GM18520 (cell line): Measurements from ENCODE around the gene MACROH2A1.

Source experiments
- ATAC-seq: cut with Tn5 transposase; IDR thresholded peaks from one replicate; pipeline ENCODE4 v1.9.1; 2021; ENCODE audit not compliant: unreplicated experiment

Gene MACROH2A1

GRCh38 chr5:135333732-135334515, 65.1 kb downstream of the MACROH2A1 start:
- no peak for ATAC-seq

GRCh38 chr5:135332519-135333150, 66.4 kb downstream of the MACROH2A1 start:
- no peak for ATAC-seq

GRCh38 chr5:135331612-135332011, 67.4 kb downstream of the MACROH2A1 start:
- no peak for ATAC-seq

DNA sequence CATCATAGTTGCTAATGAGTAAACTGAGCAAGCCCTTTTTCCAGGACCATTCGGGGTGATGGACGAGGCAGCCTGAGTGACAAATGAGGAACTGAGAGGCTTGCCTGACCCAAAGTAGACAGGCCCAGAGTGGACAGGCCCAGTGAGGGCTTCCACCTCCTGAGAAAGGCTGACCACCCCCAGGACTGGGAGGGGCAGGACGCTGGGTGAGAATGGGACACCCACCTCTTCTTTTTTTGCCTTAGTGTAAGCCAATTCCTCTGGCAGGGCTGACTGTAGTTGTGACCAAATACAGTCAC, 68.3 kb downstream of the MACROH2A1 start:
- no peak for ATAC-seq

DNA sequence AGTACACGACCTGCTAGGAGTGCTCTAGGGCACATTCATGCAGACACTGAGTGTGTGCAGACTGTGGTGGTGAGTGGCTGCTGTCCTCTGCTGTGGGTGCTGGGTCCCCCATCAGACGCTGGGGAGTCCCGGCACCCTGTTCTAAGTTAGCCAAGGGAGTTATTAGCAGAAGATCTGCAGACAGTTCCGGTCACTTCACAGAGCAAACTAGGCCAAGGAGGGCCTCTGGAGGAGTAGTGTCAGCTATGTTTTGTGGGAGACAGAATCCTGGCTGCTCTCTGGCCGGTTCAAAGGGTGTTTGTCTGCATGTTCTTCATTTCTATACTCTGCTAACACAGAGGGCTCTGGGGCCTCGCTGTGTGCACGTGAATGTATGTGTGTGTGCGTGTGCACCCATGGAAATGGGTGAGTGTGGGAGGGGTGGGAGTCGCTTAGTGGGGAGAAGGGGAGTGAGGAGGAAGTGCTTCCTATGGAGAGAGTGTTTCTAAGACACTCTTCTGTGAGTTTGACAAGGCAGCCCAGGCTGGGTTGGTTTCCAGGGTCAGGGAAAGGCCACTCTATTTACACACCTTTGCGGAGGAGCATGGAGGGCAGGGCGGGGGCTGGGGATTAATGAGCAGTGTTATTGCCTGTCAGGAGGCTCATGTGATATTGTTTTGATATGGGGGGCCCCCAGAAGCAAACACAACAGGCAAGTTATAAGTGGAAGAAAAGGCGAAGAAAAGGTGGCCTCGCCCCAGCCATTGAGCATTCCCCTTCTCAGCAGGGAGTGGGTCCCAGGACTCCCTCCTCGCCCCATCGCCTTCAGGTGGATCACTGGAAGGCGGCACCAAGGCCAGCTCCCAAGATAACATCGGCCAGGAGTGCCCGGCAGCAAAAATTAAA, 68.9 kb downstream of the MACROH2A1 start:
- no peak for ATAC-seq

GRCh38 chr5:135329066-135329912, 69.7 kb downstream of the MACROH2A1 start:
- ATAC-seq: no peak

GRCh38 chr5:135328128-135328687, 70.8 kb downstream of the MACROH2A1 start:
- no peak for ATAC-seq

DNA sequence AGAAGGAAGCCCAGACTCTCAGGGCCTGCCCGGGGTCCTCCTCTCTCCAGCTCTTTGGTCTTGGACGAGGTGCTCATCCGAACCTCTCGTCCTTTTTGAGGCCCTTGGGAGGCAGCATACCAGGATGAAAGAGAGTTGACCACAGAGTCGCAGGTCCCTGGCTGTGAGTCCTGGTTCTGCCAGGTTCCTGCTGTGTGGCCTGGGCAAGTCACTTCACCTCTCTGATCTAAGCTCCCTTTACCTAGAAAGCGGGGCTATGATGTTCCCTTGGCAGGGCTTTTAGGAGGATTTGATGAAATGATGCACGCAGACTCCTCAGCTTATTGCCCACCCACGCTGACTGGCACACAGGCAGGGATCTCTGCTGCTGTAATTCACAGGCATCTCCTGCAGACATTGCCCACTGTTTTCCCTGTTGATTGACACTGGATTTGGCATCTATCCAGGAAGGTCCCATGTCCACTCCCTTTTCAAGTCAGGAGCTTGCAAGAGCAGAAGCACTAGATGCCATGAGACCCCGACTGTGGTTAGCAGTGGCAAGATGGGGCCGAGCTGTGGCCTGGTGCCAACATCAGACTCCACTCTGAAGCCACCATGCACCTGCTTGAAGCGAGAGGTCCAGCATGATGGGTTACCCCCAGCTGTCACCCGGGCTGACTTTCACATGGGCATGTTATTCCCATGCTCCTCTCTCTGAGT, 71.5 kb downstream of the MACROH2A1 start:
- no peak for ATAC-seq

DNA sequence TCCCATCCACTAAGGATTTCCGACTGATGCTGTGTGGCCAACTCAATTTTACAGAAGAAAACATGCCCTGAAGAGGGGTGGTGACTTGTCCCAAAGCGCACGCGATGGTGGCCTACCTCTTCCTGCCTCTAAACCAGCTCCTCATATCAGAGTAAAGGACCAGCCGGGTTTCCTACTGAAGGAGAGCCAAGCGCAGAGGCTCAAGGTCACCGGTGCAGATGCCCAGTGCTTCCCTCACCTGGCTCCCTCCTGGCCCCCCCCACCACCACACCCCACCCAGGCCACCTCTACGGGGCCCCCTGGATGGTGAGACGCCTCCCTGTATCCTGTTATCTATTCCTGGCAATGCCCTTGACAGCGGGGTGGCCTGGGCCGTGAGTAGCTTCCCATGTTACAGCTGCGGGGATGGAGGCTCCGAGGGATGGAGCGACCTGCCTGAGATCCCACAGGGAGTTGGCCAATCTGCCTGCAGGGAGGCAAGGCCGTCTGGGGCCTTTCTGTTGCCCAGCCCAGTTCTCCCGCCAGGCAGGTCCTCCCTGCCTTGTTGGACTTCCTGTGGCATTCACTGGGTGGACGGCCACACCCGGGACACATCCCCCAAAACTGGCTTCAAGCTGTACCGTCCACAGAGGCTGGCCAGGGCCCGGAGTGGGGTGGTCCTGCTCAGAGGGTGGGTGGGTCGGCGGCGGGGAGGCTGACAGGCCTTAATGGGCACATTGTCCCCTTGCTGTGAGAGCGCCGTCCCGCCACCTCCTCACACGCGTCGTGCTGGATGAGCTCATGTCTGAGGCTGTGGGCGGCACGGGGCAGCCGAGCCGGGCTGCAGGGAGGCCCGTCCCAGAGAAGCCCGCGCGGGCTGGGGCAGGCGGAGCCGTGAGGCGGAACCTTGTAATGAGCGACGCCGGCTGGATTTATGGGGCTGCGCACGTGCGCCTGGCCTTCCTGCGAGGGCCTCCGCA, 72.5 kb downstream of the MACROH2A1 start:
- ATAC-seq: no peak

- no peak for ATAC-seq
Observed at GRCh38 chr5:135324897-135325650, 74.0 kb downstream of the MACROH2A1 start.

DNA sequence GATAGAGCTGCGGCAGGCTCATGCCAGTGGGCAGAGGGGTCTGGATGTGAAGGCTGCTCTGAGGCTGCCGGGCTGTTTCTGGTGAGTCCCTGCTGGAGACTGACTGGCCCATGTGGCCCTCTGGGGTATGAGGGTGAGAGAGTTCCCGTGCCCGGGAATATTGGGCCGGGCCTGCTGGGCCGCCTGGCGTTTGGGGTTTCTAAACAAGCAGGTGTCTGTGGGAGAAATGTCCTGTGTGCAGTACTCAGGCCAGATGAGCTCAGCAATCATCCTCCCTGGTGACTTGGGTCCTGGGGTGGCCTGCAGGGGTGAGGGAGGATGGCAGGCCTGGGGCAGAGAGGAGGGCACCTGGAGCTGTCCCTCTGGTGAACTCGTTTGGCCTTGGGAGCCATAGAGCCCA, 74.9 kb downstream of the MACROH2A1 start:
- ATAC-seq: no peak

DNA sequence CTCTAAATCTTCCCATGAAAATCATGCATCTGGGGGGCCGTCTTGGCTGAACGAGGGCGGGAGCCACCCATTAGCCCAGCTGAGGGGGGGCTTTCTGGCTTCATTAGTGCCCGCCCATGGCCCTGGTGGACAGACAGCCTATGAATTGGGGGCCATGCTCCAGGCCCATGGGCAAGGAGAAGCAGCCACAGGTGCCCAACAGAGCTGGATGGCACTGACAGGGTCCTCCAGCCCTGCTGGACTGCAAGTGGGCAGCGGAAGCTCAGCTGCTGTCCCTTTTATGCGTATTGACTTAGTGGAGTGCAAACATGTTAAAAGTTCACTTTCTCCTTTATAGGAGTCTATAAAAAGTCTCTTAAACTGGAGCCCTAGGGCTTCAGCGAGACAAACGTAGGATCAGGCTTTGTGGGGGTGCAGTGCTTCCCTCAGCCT, 75.3 kb downstream of the MACROH2A1 start:
- ATAC-seq: no peak

DNA sequence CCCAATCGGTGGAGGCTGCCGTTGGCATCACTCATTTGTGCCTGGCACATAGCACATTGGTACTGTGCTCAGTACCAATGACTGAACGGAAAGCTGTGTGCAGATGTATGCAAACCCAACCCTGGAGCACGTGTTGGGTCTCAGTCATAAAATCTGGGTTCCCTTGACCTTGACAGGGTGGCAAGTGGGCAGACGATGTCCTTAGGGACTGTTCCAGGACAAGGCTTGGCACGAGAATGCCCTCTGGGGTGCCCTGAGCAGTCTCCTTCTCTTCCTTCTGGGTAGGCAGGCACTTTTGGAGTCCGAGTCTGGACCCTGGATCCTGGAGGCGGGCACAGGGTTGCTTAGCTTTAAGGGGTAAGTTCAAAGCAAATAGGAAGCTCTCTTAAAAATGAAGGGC, 75.8 kb downstream of the MACROH2A1 start:
- no peak for ATAC-seq

GRCh38 chr5:135322744-135323143, 76.3 kb downstream of the MACROH2A1 start:
- no peak for ATAC-seq

- ATAC-seq: no peak
Observed at GRCh38 chr5:135322271-135322670, 76.8 kb downstream of the MACROH2A1 start.

- ATAC-seq: no peak
Observed at GRCh38 chr5:135320718-135321484, 78.1 kb downstream of the MACROH2A1 start.

DNA sequence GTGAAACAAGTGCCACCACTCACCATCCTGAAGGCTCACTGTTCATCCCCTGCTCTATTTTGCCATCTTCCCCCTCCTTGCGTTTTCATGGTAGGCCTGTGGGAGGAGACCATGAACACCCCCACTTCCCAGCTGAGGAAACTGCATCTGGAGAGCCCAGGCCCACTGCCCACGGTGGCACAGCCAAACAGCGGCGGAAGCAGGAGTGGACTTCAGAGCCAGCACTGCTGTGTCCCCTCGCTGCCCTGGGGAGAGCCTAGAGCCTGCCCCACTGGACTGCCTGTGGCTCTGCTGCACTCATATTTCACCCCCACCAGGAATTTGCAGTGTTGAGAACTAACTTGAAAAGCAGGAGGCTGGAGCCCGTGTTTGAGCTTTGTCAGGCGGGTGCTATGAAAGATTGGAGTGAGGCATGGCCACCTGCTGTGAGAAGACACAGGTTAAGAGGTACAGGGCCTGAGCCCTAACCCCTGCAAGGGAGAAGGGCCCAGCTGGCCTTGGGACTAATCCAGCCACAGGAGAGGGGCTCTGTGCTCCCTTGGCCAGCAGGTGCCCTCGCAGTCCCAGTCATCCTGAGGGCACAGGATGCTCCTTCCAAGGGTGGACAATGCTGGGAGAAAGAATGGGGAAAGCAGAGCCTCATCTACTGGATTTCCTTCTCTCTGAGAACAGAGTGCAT, 79.0 kb downstream of the MACROH2A1 start:
- ATAC-seq: no peak
